SK-N-SH (cell line): ENCODE data around the gene KMT5C. TPM values are rescaled to one million over a fixed set of nuclear protein-coding genes. Genes with fewer than 3 reads are reported as not detected.

Experiments used
- CTCF ChIA-PET: fragments of 300-600, 350-600 bp; formaldehyde crosslinking; extraction: SDS; loops from one replicate; lab custom pipeline; 2021; lab: Yijun Ruan, JAX
- POLR2A ChIA-PET: fragments of 350-600 bp; sonication (Branson Sonifier 250); formaldehyde crosslinking; extraction: SDS; loops from one replicate; lab custom pipeline; 2020; ENCODE audit warnings: antibody characterized with exemption, inconsistent platforms; lab: Yijun Ruan, JAX
- DNase-seq: peaks from one replicate; pipeline ENCODE4 v3.0.0; 2012
- H2AFZ ChIP-seq: fragments of 200-600 bp; sonication (generic); 2 replicates; pipeline ENCODE4 v1.8.1; 2016; ENCODE audit warnings: antibody characterized with exemption, mild to moderate bottlenecking, low read depth
- H3F3A ChIP-seq: fragments of 200-600 bp; sonication (generic); replicated peaks from 2 replicates; pipeline ENCODE3; 2016; ENCODE audit warnings: antibody characterized with exemption, mild to moderate bottlenecking; ENCODE audit not compliant: insufficient read depth
- H3K27ac ChIP-seq, 2 experiments: fragments of 200-500 bp in 1 of 2; fragments of 200-600 bp in 1 of 2; sonication (Bioruptor generic) in 1 of 2; sonication (generic), shearing (Covaris generic) in 1 of 2; 2 replicates each; pipeline versions ENCODE4 v1.5.1 to v1.6.1; 2014 to 2016; ENCODE audit warnings: low read depth in 2 of 2, inconsistent platforms in 1 of 2, low read length in 1 of 2, mild to moderate bottlenecking in 1 of 2, mixed read lengths in 1 of 2
- H3K27me3 ChIP-seq: fragments of 200-600 bp; sonication (generic), shearing (Covaris generic); 2 replicates; pipeline ENCODE4 v1.6.1; 2016; ENCODE audit warnings: mixed run types; ENCODE audit not compliant: insufficient read depth
- H3K36me3 ChIP-seq, 2 experiments: fragments of 200-500 bp in 1 of 2; fragments of 200-600 bp in 1 of 2; sonication (Bioruptor generic) in 1 of 2; sonication (generic) in 1 of 2; replicated peaks in 1 of 2; 2 replicates each; pipeline versions ENCODE3 to v1.5.1; 2014 to 2016; ENCODE audit warnings: low read length in 1 of 2, mild to moderate bottlenecking in 1 of 2; ENCODE audit not compliant: insufficient read depth in 2 of 2, control insufficient read depth in 1 of 2
- H3K4me1 ChIP-seq, 2 experiments: fragments of 200-500 bp in 1 of 2; fragments of 200-600 bp in 1 of 2; sonication (Bioruptor generic) in 1 of 2; sonication (generic), shearing (Covaris generic) in 1 of 2; 2 replicates each; pipeline versions ENCODE4 v1.5.1 to v1.6.1; 2014 to 2016; ENCODE audit warnings: low read depth in 1 of 2, low read length in 1 of 2, mixed run types in 1 of 2; ENCODE audit not compliant: insufficient read depth in 2 of 2, control insufficient read depth in 1 of 2
- H3K4me2 ChIP-seq: fragments of 200-600 bp; sonication (generic), shearing (Covaris generic); 2 replicates; pipeline ENCODE4 v1.6.1; 2017; ENCODE audit warnings: mixed run types
- H3K4me3 ChIP-seq, 2 experiments: fragments of 200-500 bp in 1 of 2; fragments of 200-600 bp in 1 of 2; sonication (Bioruptor generic) in 1 of 2; sonication (generic), shearing (Covaris generic) in 1 of 2; 2 replicates each; pipeline versions ENCODE4 v1.5.1 to v1.8.1; 2014 to 2016; ENCODE audit warnings: low read depth in 2 of 2, inconsistent platforms in 1 of 2, low read length in 1 of 2, mild to moderate bottlenecking in 1 of 2, mixed read lengths in 1 of 2, moderate library complexity in 1 of 2
- H3K79me2 ChIP-seq: fragments of 200-600 bp; sonication (generic); 2 replicates; pipeline ENCODE4 v1.8.1; 2017; ENCODE audit warnings: mild to moderate bottlenecking; ENCODE audit not compliant: insufficient read depth
- H3K9ac ChIP-seq: fragments of 200-600 bp; sonication (generic); 2 replicates; pipeline ENCODE4 v1.6.1; 2017; ENCODE audit warnings: mixed run types
- H3K9me2 ChIP-seq: fragments of 200-600 bp; sonication (generic); 2 replicates; pipeline ENCODE4 v1.6.1; 2017; ENCODE audit warnings: mixed run types
- H3K9me3 ChIP-seq: fragments of 200-600 bp; sonication (generic); 2 replicates; pipeline ENCODE4 v1.6.1; 2017; ENCODE audit warnings: mixed run types, mild to moderate bottlenecking, moderate library complexity
- H4K20me1 ChIP-seq: fragments of 200-600 bp; sonication (generic); 2 replicates; pipeline ENCODE4 v1.6.1; 2017; ENCODE audit warnings: mild to moderate bottlenecking, mixed run types; ENCODE audit not compliant: insufficient read depth
- EZH2phosphoT487 ChIP-seq: fragments of 200-600 bp; sonication (generic); IDR thresholded peaks from 2 replicates; pipeline ENCODE4 v1.6.1; 2017; ENCODE audit warnings: low read depth, mixed run types, mild to moderate bottlenecking, antibody characterized with exemption, moderate library complexity, borderline replicate concordance
- FOXJ3 ChIP-seq: sonication (generic); formaldehyde crosslinking; IDR thresholded peaks from 2 replicates; pipeline ENCODE4 v1.5.1; 2020; ENCODE audit warnings: mild to moderate bottlenecking, missing genetic modification reagents
- FOXM1 ChIP-seq: IDR thresholded peaks from 2 replicates; pipeline ENCODE4 v1.4.0; 2012; ENCODE audit warnings: low read depth, mild to moderate bottlenecking
- GABPA ChIP-seq: IDR thresholded peaks from 2 replicates; pipeline ENCODE4 v1.4.0; 2012; ENCODE audit warnings: low read depth, mild to moderate bottlenecking
- GATA2 ChIP-seq: sonication (generic); formaldehyde crosslinking; IDR thresholded peaks from 2 replicates; pipeline ENCODE4 v1.5.0; 2020; ENCODE audit warnings: mild to moderate bottlenecking, missing genetic modification reagents
- IRF3 ChIP-seq: fragments of 150-350 bp; IDR thresholded peaks from 2 replicates; pipeline ENCODE4 v1.6.1; 2016; ENCODE audit warnings: mild to moderate bottlenecking, low read depth, low read length
- JUND ChIP-seq: IDR thresholded peaks from 2 replicates; pipeline ENCODE4 v1.4.0; 2012
- MEF2A ChIP-seq: IDR thresholded peaks from 2 replicates; pipeline ENCODE4 v1.4.0; 2012; ENCODE audit warnings: low read depth, borderline replicate concordance
- MXI1 ChIP-seq: IDR thresholded peaks from 2 replicates; pipeline ENCODE4 v1.6.1; 2012; ENCODE audit warnings: mild to moderate bottlenecking, low read depth, low read length, improper control_type of control experiment
- PBX3 ChIP-seq: IDR thresholded peaks from 2 replicates; pipeline ENCODE4; 2012
- RCOR1 ChIP-seq: fragments of 150-350 bp; IDR thresholded peaks from 2 replicates; pipeline ENCODE4 v1.6.1; 2017; ENCODE audit warnings: antibody characterized with exemption, low read length
- SIN3A ChIP-seq: IDR thresholded peaks from 2 replicates; pipeline ENCODE4 v1.6.1; 2012; ENCODE audit warnings: low read depth, mild to moderate bottlenecking, low read length, moderate library complexity, borderline replicate concordance
- SMC3 ChIP-seq: IDR thresholded peaks from 2 replicates; pipeline ENCODE4 v1.6.1; 2012; ENCODE audit warnings: low read depth, low read length, improper control_type of control experiment
- TAF1 ChIP-seq: IDR thresholded peaks from 2 replicates; pipeline ENCODE4 v1.6.1; 2012; ENCODE audit warnings: low read depth, mild to moderate bottlenecking, low read length, moderate library complexity, borderline replicate concordance
- TEAD4 ChIP-seq: IDR thresholded peaks from 2 replicates; pipeline ENCODE4 v1.4.0; 2012; ENCODE audit warnings: mild to moderate bottlenecking, borderline replicate concordance; ENCODE audit not compliant: insufficient read depth
- WGBS: methylation state at CpG from one replicate; pipeline ENCODE4 v1.1.6; 2017; ENCODE audit warnings: low lambda C conversion rate; 5-methylcytosine and 5-hydroxymethylcytosine counted together
- polyA plus RNA-seq, 3 experiments: library from polyadenylated mRNA; depleted of rRNA; stranded (reverse); fragments of >200 nt; gene quantifications; 2 replicates each; pipeline ENCODE4 v1.2.3, GENCODE V29; 2012
- TF ChIP-seq, protein P1 (sequence below): fragments of 150-350 bp; IDR thresholded peaks from 2 replicates; pipeline ENCODE4 v1.6.1; 2017; ENCODE audit warnings: antibody characterized with exemption, low read length, low read depth, borderline replicate concordance
- TF ChIP-seq, protein P2 (sequence below): fragments of 200-600 bp; sonication (generic); IDR thresholded peaks from 2 replicates; pipeline ENCODE4 v1.6.1; 2017; ENCODE audit warnings: antibody characterized with exemption, mild to moderate bottlenecking, moderate library complexity
- TF ChIP-seq, protein P3 (sequence below): IDR thresholded peaks from 2 replicates; pipeline ENCODE4 v1.4.0; 2012; ENCODE audit warnings: low read depth

The KMT5C gene
- polyA plus RNA-seq, 1 of the 3 experiments (the other 2 are of a cell fraction): 14.0 TPM

DNA sequence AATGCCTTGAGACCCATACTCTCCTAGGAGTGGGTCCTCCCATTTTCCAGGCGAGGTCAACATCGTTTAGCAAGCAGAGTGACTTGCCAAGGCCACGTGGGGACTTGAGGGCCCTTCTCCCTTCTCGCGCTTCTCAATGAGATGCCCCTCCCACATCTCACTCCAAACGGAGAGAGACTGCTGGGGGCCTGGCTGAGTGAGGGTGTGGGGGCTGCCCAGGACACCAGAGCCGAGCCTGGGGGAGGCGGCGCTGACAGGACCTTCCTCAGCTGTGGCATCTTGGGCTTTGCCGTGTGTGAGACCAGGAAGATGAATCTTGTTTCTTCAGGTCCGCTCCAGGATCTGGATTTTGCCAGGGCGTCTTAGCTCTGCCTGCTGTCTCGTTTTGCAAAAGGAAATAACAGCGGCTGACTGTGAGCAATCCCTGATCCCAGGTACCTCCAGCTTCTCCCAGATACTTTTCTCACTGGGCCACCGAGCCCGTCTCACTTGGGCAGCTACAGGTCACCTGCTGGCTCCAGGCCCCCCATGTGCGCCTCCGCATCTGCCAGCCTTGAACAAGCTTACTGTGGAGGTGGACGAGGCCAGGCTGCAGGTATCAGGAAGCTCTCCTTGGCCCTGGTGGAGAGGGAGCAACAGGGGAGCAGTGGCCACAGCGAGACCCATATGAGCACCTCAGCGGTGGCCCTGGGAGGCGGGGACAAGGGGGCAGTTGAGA, 8.8 kb downstream of the KMT5C start:
- WGBS: 93% methylated on average over 22 of the region's 22 CpGs

DNA sequence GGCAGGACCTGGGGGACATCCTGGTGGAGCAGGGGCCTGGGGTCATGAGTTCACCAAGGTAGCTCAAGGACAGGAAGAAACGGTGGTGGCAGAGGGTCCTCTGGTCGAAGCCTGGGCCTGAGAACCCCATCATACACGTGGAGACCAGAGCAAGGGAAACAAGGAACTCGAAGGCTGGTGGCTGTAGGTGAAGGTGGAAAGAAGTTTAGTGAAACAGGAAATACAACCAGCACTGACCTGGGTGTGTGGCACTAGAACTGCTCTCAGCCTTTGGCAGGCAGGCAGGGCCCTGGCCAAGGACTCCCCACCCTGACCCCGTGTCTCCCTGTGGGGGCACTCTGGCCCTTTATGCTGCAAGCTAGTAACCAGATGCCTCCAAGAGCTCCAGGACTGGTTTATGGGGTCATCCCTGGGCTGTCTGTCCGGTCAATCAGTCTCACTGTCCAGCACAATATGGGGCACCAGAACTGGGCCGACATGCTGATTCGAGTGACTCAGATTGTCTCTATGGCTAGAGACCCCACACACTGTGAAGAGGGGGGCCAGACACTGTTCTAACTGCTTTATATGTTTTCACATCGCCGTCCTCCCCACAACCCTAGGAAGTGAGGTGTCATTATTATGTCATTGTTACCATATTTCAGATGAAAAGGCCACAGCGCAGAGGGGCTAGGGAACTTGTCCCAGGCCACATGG, 11.1 kb downstream of the KMT5C start:
- no peak overlapping the region for H3K4me3 ChIP-seq
- H4K20me1 ChIP-seq: no peaks in the 10 kb centered on the region
- H3K4me2 ChIP-seq: no peak overlapping the region
- ChIA-PET CTCF (interaction anchor here (0.6 to 1.0 kb wide), 4 partner anchors 12 to 59 kb away, joined by 3 read pairs; no protein-coding TSS in a partner anchor), POLR2A (interaction anchor here (0.5 kb wide), 1 partner anchor 10 kb away, joined by 3 read pairs; no protein-coding TSS in a partner anchor)
- H3K79me2 ChIP-seq: no peaks in the 10 kb centered on the region
- DNase-seq: no peak
- peaks cover 0 to 17% of the 10 kb centered on the region in 2 experiments; a peak in 1 of 4 replicates for H3K4me1 ChIP-seq
- 86% methylated on average over 8 of the region's 11 CpGs for WGBS
- no peaks in the 10 kb centered on the region for H3K9me3 ChIP-seq
- H3K27me3 ChIP-seq: peaks cover 31% of the 10 kb centered on the region
- H3K9me2 ChIP-seq: no peaks in the 10 kb centered on the region
- peaks cover 11% of the 10 kb centered on the region for H3F3A ChIP-seq
- H2AFZ ChIP-seq: no peak overlapping the region
- H3K36me3 ChIP-seq: no peaks in the 10 kb centered on the region
- H3K9ac ChIP-seq: no peak overlapping the region
- H3K27ac ChIP-seq: no peak overlapping the region
- TF ChIP-seq MXI1 (no peak), SMC3 (no peak), TEAD4 (no peak), MEF2A (no peak), JUND (no peak), GATA2 (CRISPR knock-in tag) (no peak), FOXM1 (no peak), GABPA (no peak), TAF1 (no peak), FOXJ3 (CRISPR knock-in tag) (no peak)
- TF ChIP-seq, protein P1, sequence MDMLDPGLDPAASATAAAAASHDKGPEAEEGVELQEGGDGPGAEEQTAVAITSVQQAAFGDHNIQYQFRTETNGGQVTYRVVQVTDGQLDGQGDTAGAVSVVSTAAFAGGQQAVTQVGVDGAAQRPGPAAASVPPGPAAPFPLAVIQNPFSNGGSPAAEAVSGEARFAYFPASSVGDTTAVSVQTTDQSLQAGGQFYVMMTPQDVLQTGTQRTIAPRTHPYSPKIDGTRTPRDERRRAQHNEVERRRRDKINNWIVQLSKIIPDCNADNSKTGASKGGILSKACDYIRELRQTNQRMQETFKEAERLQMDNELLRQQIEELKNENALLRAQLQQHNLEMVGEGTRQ: no peak
- TF ChIP-seq, protein P2, sequence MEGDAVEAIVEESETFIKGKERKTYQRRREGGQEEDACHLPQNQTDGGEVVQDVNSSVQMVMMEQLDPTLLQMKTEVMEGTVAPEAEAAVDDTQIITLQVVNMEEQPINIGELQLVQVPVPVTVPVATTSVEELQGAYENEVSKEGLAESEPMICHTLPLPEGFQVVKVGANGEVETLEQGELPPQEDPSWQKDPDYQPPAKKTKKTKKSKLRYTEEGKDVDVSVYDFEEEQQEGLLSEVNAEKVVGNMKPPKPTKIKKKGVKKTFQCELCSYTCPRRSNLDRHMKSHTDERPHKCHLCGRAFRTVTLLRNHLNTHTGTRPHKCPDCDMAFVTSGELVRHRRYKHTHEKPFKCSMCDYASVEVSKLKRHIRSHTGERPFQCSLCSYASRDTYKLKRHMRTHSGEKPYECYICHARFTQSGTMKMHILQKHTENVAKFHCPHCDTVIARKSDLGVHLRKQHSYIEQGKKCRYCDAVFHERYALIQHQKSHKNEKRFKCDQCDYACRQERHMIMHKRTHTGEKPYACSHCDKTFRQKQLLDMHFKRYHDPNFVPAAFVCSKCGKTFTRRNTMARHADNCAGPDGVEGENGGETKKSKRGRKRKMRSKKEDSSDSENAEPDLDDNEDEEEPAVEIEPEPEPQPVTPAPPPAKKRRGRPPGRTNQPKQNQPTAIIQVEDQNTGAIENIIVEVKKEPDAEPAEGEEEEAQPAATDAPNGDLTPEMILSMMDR: no peak

More for the DNA sequence above, 8.8 kb downstream of the KMT5C start:
- POLR2A ChIA-PET: interaction anchor here (1.5 kb wide), 1 partner anchor 59 kb away, joined by 3 read pairs; the partner anchor contains the start of gene UBE2S
- Histone ChIP-seq H3K27me3 (peaks cover 14% of the 10 kb centered on the region), H2AFZ (no peak overlapping the region), H3K4me1 (peaks cover 0 to 28% of the 10 kb centered on the region in 2 experiments; a peak in 1 of 4 replicates), H3K79me2 (no peaks in the 10 kb centered on the region), H3K36me3 (no peaks in the 10 kb centered on the region), H3K4me3 (no peak overlapping the region), H3K4me2 (no peak overlapping the region), H3K9ac (no peak overlapping the region), H3K27ac (no peak overlapping the region), H3K9me2 (no peaks in the 10 kb centered on the region), H3K9me3 (no peaks in the 10 kb centered on the region), H3F3A (peaks cover 6% of the 10 kb centered on the region), H4K20me1 (no peaks in the 10 kb centered on the region)
- DNase-seq: no peak
- TF ChIP-seq PBX3 (no peak), RCOR1 (no peak), EZH2phosphoT487 (no peak), IRF3 (no peak), SIN3A (no peak)
- TF ChIP-seq, protein P3, sequence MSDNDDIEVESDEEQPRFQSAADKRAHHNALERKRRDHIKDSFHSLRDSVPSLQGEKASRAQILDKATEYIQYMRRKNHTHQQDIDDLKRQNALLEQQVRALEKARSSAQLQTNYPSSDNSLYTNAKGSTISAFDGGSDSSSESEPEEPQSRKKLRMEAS: no peak
- CTCF ChIA-PET: interaction anchor here (1.1 to 1.9 kb wide), 4 partner anchors 11 to 181 kb away, joined by 3 to 7 read pairs (median 3); no protein-coding TSS in a partner anchor
